Posterior cingulate gyrus (tissue), 11 donors: Measurements from ENCODE around the gene TYW1.
"Not testable (repeated sequence)": the region's sequence is repeated elsewhere in the genome, so short reads cannot be mapped to it uniquely, and the experiment has no call there.

ENCODE experiments used
- DNase-seq, 10 donors: peaks; one replicate each; pipeline versions ENCODE4 v3.0.0 to v3.0.0-alpha.2; 2020 to 2021; ENCODE audit warnings: mixed read lengths in 3 of 10
- intact Hi-C: fragments of 100-400 bp; cut with DNase I; formaldehyde crosslinking; loops from one replicate; pipeline ENCODE4 v1.15.1; 2023

TYW1 gene

DNA sequence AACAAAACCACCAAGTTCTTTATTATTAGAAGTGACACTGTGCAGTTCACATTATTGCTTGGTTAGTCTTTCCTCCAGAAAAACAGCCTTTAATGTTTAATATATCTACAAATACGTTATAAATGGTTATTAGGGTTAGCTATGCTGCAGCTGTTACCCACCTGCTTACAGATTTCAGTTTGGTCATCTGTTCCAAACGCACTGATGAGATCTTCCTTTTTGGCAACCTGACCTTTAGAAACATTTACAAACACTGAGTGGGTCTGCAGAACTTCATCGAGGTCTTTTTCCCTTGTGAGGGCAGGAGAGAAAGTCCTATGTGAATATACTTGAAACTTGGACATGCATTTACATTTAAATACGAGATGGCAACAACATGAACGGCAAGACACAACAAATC is 2.6 kb upstream of the TYW1 start:
- DNase-seq = not testable (repeated sequence)
- intact Hi-C loops = loop anchor here (5.0 to 10.0 kb wide), 2 partner anchors 72 to 499 kb away; partner anchors contain the start of gene TMEM248

- intact Hi-C loops = loop anchor here (5.0 to 10.0 kb wide), 2 partner anchors 72 to 500 kb away; partner anchors contain the start of gene TMEM248
- peak; percentile 13 to 93 (median 28) for DNase-seq
Observed at GRCh38 chr7:66994691-66995049, 2.0 kb upstream of the TYW1 start.

DNA sequence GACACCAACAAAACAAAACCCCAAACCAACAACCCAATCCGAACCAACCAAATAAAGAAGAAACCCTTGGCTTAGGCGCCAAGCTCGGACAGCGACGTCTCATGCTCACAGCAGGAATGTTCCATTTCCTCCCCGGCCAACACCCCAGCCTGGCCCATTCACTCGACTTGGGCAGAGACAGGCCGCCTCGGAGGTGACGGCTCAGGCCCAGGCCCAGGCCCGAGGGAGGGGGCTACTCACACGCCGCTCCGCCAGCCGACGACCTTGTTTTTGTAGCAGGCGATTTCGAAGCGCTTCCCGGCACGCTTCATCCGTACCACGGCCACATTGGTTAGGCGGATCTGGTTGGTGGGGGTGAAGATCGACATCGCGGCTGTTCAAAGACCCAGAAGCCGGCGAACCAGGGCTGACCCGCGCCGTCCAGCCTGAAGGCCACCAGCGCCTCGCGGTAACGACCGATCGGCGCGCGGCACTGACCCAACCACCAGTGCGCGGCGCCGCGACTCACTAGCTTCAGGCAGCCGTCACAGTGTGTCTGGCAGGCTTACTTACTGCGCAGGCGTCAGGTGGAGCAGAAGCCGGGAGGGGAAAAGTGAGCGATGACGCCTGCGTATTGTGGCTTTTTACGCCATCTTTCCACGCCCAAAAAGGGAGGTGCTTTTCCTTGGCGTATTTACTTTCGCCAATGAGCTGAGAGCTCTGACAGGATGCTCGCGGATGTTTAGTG is 1.4 kb upstream of the TYW1 start, which contains the start of gene SBDS:
SBDS (minus strand) TSS at position 537 of the 727 bp plus-strand sequence; CDS start at position 368, 169 bp downstream.
- peak; percentile 90 to 99 (median 92) for DNase-seq
- intact Hi-C loops = loop anchor here (10.0 kb wide), 1 partner anchor 500 kb away; no protein-coding TSS in a partner anchor

- intact Hi-C loops, DNase-seq: not testable (repeated sequence)
Observed at GRCh38 chr7:67000601-67001258, 4.1 kb downstream of the TYW1 start.

DNA sequence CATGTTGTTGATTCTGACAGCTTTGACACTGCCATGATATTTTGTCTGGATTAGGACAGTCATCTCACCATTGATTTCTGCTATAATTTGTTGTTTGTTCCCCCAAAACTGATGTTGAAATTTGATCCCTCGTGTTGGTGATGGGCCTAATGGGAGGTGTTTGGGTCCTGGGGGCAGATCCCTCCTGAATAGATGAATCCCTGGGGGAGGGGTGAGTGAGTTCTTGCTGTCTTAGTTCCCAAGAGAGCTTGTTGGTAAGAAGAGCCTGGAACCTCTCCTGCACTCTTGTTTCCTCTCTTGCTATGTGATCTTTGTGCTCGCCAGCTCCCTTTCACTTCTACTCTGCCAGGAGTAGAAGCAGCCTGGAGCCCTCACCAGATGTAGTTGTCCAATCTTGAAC is 7.5 kb downstream of the TYW1 start:
- DNase-seq, intact Hi-C loops: not testable (repeated sequence)

DNA sequence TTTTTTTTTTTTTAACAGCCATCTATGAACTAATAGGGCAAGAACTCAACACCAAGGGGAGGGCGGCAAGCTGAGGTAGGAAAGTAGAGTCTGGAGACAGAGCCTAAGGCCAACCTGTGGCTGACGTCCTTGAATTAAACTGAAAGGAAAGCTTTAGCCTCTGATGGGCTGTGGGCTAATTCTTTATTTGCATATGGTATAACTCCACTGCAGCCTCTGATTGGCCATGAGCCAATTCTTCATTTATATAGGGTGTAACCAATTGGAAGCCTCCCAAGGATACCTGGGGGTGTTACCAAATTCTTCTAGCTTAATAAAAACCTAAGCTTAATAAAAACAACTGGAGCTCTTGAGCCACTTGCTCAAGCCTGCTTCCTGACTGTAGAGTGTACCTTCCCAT is 10.3 kb downstream of the TYW1 start:
- intact Hi-C loops = no loop called here
- no peak for DNase-seq

- intact Hi-C loops = no loop called here
- no peak for DNase-seq
Observed at GRCh38 chr7:67008260-67008659, 11.6 kb downstream of the TYW1 start.

DNA sequence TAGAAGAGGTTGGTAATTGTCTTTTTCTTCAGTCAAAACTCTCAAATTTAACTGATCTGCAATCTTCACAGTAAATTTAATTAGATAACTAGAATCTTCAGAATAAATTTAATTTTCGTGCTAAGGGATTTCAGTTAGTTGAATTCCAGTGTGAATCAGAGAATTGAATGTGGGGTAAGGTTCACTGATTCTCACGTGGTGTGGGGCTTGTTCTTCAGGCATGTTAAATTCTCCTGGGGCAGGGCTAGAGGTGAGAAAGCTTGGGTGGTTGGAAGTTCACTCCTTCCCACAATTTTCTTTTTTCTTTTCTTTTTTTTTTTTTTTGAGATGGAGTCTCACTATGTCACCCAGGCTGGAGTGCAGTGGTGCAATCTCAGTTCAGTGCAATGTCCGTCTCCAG is 13.0 kb downstream of the TYW1 start:
- DNase-seq, intact Hi-C loops: not testable (repeated sequence)

DNA sequence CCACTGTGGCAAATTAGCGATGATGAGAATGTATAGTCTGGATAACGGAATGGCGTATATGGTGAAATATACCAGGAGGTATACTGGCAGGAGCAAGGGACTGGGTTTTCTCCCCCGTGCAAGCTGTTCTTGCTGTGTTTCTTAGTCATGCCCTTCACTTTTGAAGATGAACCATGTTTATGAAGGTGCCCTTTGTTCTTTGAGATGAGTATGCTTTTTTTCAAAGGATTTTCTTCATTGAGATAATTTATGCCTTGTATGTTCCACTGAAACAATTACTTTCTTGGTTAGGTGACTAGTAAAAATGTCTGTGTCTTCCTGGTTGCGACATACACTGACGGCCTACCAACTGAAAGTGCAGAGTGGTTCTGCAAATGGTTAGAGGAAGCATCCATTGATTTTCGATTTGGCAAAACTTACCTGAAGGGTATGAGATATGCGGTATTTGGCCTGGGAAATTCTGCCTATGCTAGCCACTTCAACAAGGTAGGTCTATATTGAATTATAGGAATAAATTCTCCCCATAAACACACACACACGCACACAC is 17.5 kb downstream of the TYW1 start:
- intact Hi-C loops, DNase-seq: not testable (repeated sequence)

GRCh38 chr7:67017971-67018370 is 21.3 kb downstream of the TYW1 start:
- DNase-seq, intact Hi-C loops: not testable (repeated sequence)

- no peak for DNase-seq
- intact Hi-C loops = no loop called here
Observed at GRCh38 chr7:67018940-67019339, 22.3 kb downstream of the TYW1 start.

DNA sequence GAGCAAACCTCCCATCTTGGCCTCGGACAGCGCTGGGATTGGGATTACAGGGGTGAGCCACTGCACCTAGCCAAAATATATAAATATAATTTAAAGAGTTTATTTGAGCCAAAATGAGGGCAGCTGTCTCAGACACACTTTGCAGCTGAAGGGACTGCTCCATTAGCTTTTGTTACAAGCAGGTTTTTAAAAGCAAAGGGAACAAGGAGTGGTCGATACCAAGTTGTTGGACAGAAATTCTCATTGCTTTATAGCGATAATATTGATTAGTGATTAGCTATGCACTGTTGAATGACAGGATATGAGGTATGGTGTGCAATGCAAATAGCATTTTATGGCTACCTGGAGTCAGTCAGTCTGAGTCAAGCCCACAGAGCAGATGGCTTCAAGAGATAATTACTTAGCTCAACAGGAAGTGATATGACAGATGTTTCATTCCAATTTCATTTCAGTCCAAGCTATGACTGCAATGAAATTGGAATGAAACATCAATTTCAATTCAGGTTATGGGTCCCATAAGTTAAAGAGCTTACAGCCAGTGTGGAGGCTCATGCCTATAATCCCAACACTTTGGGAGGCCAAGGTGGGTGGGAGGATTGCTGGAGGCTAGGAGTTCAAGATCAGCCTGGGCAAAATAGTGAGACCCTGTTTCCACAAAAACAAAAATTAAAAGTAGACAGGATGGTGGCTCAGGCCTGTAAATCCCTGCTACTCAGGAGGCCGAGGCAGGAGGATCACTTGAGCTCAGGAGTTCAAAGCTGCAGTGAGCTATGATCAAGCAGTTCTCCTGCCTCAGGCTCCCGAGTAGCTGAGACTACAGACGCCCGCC is 23.1 kb downstream of the TYW1 start:
- DNase-seq = no peak
- intact Hi-C loops = no loop called here

- intact Hi-C loops = no loop called here
Observed at GRCh38 chr7:67021260-67021659, 24.6 kb downstream of the TYW1 start.

GRCh38 chr7:67022511-67022910 is 25.9 kb downstream of the TYW1 start:
- intact Hi-C loops = no loop called here
- no peak for DNase-seq

More at GRCh38 chr7:67021260-67021659, 24.6 kb downstream of the TYW1 start:
- DNase-seq = no peak

DNA sequence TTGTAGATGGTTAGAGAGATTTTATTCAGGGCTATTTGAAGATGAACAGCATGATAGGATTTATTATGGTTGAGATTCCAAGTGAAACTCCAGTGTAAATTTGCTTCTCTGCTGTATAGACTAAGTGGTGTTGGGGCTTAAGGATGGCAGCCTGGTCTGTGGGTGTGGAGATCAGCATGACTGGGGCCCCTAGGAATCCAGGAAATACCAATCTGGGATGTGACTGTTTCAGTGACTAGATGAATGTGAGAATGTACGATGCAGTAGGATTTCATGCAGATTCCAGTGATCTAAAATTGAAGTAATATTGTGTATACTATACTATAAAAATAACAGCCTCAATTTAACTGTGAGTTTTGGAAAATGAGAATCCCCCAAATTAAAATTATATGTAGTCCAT is 28.8 kb downstream of the TYW1 start:
- intact Hi-C loops, DNase-seq: not testable (repeated sequence)

DNA sequence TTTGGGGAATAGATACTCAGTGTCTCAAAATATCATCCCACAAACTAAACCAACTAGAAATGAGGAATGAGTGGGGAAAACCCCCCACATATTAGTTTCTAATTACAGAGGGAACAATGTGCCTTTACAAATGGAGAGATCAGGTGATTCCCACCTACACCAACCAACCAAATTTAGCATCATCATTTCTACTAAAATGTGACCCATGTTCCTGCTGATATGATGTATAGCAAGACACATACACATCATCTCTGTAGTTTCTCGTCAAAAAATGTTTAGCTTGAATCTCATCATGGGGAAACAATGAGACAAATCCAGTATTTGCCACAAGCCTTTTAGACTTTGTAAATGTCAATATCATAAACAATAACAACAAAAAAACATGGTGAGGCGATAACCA is 35.1 kb downstream of the TYW1 start:
- intact Hi-C loops = not testable (repeated sequence)

GRCh38 chr7:67033251-67033650 is 36.6 kb downstream of the TYW1 start:
- DNase-seq = no peak
- intact Hi-C loops = no loop called here

More for the DNA sequence above, 35.1 kb downstream of the TYW1 start:
- not testable (repeated sequence) for DNase-seq

GRCh38 chr7:67036432-67037395 is 40.1 kb downstream of the TYW1 start:
- intact Hi-C loops = not testable (repeated sequence)
- peak; percentile 58 to 98 (median 77) for DNase-seq

DNA sequence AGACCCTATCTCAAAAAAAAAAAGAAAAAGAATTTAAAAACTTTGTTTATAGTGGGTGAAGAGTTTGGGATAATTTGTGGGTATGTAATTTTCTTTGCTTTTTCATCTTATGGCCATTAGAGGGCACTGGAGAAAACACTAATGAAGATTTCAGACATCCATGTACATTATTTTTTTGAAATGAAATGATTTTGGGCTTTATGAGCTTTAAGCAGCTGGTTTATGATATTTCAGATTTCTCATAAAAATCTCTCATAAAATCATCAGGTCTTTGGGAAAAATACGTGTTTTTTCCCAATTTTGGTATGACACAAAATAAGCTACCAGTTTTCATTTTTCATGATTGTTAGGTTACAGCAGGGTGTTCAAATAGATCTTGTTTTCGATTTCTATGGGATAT is 44.2 kb downstream of the TYW1 start:
- DNase-seq, intact Hi-C loops: not testable (repeated sequence)
